BLaER1 (cell line): Measurements from ENCODE around the gene METTL25.

Experiments used
- H3K27ac ChIP-seq: shearing (Covaris generic); formaldehyde crosslinking; 2 replicates; pipeline ENCODE4 v1.8.1; 2022
- H3K27me3 ChIP-seq: shearing (Covaris generic); formaldehyde crosslinking; 2 replicates; pipeline ENCODE4 v1.8.1; 2022
- H3K36me3 ChIP-seq: shearing (Covaris generic); formaldehyde crosslinking; 2 replicates; pipeline ENCODE4 v1.8.1; 2022
- H3K4me1 ChIP-seq: shearing (Covaris generic); formaldehyde crosslinking; 2 replicates; pipeline ENCODE4 v1.8.1; 2022
- H3K4me2 ChIP-seq: shearing (Covaris generic); formaldehyde crosslinking; 2 replicates; pipeline ENCODE4 v1.8.1; 2022
- H3K4me3 ChIP-seq: shearing (Covaris generic); formaldehyde crosslinking; 2 replicates; pipeline ENCODE4 v1.8.1; 2022
- H3K9ac ChIP-seq: shearing (Covaris generic); formaldehyde crosslinking; 2 replicates; pipeline ENCODE4 v1.8.1; 2022
- H3K9me3 ChIP-seq: shearing (Covaris generic); formaldehyde crosslinking; 2 replicates; pipeline ENCODE4 v1.8.1; 2022
- H4K20me1 ChIP-seq: shearing (Covaris generic); formaldehyde crosslinking; 2 replicates; pipeline ENCODE4 v1.8.1; 2022
- Cebpa-rat ChIP-seq: shearing (Covaris generic); IDR thresholded peaks from 2 replicates; pipeline ENCODE4 v1.8.1; 2022

METTL25 gene

DNA sequence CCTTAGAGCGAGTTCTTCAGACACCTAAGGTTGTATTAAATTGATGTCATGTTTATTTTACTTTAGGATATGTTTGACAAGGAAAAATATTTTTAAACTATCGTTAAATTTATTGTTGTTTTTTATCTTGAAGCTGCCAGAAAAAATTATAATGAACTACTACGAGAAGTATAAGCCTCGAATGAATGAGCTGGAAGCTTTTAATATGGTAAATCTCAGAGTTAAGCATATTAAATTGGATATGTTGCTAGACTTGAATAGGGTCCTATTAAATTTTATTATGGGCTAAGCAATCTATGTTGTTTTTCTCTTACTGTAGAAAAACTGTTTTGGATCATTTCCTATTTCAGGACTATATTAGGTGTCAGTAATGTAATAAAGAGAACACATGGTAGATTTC, 118.2 kb downstream of the METTL25 start:
- no peak overlapping the region for H3K4me2 ChIP-seq
- H3K27ac ChIP-seq = no peak overlapping the region
- H3K4me1 ChIP-seq = no peaks in the 10 kb centered on the region
- no peak overlapping the region for H3K4me3 ChIP-seq
- no peaks in the 10 kb centered on the region for H4K20me1 ChIP-seq
- H3K36me3 ChIP-seq = no peaks in the 10 kb centered on the region
- H3K9me3 ChIP-seq = peaks cover 10% of the 10 kb centered on the region
- no peaks in the 10 kb centered on the region for H3K27me3 ChIP-seq
- no peak overlapping the region for H3K9ac ChIP-seq
- TF ChIP-seq Cebpa-rat = no peak

- Histone ChIP-seq H3K27me3 (no peaks in the 10 kb centered on the region), H3K27ac (no peak overlapping the region), H3K4me3 (no peak overlapping the region), H3K4me1 (no peaks in the 10 kb centered on the region), H3K9me3 (no peaks in the 10 kb centered on the region), H3K9ac (no peak overlapping the region), H3K36me3 (no peaks in the 10 kb centered on the region), H3K4me2 (no peak overlapping the region), H4K20me1 (no peaks in the 10 kb centered on the region)
- TF ChIP-seq Cebpa-rat = no peak
These were observed 121.2 kb downstream of the METTL25 start for GRCh38 chr12:82479511-82479910.

DNA sequence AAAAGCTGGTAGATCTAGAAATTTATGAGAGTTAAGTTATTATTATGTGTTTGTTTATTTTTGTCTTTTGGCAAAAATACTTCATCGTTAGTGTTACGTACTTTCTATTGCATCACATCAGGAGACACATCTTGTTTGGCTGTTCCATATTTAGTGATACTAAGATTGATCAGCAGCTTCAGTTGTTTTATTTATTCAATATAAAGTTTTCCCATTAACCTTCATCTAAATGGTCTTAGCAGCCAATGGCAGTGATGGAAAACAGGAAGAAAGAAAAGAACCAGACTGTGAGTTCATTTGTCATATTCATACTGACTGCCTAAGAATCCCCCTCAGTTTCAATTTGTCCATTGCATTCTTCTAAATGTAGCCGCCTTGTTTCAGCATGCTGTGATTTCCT, 122.3 kb downstream of the METTL25 start:
- Histone ChIP-seq H3K4me2 (no peak overlapping the region), H3K27me3 (no peaks in the 10 kb centered on the region), H4K20me1 (no peaks in the 10 kb centered on the region), H3K4me1 (no peaks in the 10 kb centered on the region), H3K36me3 (no peaks in the 10 kb centered on the region), H3K27ac (no peak overlapping the region), H3K4me3 (no peak overlapping the region), H3K9me3 (no peaks in the 10 kb centered on the region), H3K9ac (no peak overlapping the region)
- TF ChIP-seq Cebpa-rat = no peak

GRCh38 chr12:82481954-82482353, 123.6 kb downstream of the METTL25 start:
- Histone ChIP-seq H3K4me1 (no peaks in the 10 kb centered on the region), H3K27me3 (no peaks in the 10 kb centered on the region), H3K4me3 (no peak overlapping the region), H4K20me1 (no peaks in the 10 kb centered on the region), H3K9ac (no peak overlapping the region), H3K27ac (no peak overlapping the region), H3K36me3 (no peaks in the 10 kb centered on the region), H3K4me2 (no peak overlapping the region), H3K9me3 (no peaks in the 10 kb centered on the region)
- no peak for TF ChIP-seq Cebpa-rat

DNA sequence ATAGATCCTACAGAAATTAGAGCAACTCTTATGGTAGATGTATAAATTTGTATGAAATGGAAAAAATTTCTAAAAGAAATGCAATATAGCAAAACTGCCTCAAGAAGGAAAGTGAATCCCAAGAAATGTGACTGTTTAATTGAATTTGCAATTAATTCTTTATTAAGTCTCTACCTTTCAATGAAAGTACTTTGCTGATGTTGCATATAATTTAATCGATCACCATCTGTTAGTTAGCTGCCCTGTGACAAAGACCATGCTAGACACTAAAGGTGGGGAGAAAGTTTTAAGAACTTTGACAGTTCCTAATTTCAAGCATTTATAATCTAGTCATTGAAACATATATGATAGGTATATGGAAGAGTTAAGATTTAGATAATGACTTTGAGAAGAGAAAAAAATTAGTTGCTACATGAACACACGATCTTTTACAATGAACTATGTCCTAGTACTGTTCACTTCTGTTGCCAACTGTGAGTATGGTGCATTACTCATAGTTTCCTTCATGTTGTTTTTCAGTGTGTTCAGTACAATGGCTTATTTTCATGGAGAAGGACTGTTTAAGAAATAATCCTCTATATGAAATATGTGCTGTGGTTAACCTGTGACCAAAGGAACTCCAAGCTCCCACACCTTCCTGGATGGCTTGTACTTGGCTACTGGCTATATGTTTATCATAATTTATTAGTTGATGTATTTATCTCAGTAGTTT, 128.4 kb downstream of the METTL25 start:
- H3K27ac ChIP-seq = no peak overlapping the region
- H3K9ac ChIP-seq = no peak overlapping the region
- H3K36me3 ChIP-seq = no peaks in the 10 kb centered on the region
- H3K27me3 ChIP-seq = no peaks in the 10 kb centered on the region
- H3K4me1 ChIP-seq = no peaks in the 10 kb centered on the region
- H3K9me3 ChIP-seq = no peaks in the 10 kb centered on the region
- no peak for TF ChIP-seq Cebpa-rat
- no peak overlapping the region for H3K4me3 ChIP-seq
- no peaks in the 10 kb centered on the region for H4K20me1 ChIP-seq
- H3K4me2 ChIP-seq = no peak overlapping the region

DNA sequence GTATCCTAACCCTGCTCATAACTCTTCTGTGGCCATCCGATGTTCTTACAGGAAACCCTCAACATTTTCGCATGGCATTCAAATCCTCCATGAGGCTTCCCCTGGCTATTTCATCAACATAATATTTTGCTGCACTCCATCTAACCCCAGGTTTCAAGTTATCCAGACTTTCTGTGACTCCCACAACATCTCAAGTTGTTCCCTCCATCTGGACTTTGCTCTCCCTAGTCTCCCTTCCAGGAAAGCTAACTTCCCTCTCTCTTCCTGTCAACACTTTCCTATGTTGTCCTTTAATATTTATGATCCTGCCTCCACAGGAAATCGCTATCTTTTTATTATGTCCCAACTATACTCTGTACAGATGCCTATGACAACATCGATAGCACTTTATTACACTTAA, 146.1 kb downstream of the METTL25 start:
- Histone ChIP-seq H3K27ac (no peak overlapping the region), H4K20me1 (no peaks in the 10 kb centered on the region), H3K36me3 (no peaks in the 10 kb centered on the region), H3K9me3 (no peaks in the 10 kb centered on the region), H3K27me3 (no peaks in the 10 kb centered on the region), H3K4me1 (no peaks in the 10 kb centered on the region), H3K4me2 (no peak overlapping the region), H3K9ac (no peak overlapping the region), H3K4me3 (no peak overlapping the region)
- no peak for TF ChIP-seq Cebpa-rat

DNA sequence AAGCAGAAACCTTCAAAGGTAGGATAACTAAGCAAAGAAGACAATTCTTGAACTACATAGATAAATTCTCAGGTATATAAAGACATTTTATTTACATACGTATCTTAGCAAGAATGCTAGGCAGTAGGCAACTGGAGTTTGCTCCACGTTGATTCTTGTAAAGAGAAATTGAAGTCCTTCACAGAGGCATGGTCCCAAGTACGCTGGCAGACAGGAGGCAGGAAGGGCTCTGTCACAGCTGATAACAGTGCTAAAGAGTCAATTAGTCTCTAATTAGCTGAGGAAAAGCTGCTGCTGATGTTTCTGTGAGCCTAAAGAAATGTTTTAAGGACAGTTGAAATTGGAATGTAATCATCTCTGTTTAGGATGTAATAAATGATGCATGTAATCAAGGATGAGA, 146.8 kb downstream of the METTL25 start:
- no peaks in the 10 kb centered on the region for H3K9me3 ChIP-seq
- no peaks in the 10 kb centered on the region for H4K20me1 ChIP-seq
- H3K4me1 ChIP-seq = no peaks in the 10 kb centered on the region
- no peak overlapping the region for H3K4me2 ChIP-seq
- H3K27ac ChIP-seq = no peak overlapping the region
- H3K9ac ChIP-seq = no peak overlapping the region
- no peak for TF ChIP-seq Cebpa-rat
- H3K4me3 ChIP-seq = no peak overlapping the region
- no peaks in the 10 kb centered on the region for H3K36me3 ChIP-seq
- no peaks in the 10 kb centered on the region for H3K27me3 ChIP-seq

DNA sequence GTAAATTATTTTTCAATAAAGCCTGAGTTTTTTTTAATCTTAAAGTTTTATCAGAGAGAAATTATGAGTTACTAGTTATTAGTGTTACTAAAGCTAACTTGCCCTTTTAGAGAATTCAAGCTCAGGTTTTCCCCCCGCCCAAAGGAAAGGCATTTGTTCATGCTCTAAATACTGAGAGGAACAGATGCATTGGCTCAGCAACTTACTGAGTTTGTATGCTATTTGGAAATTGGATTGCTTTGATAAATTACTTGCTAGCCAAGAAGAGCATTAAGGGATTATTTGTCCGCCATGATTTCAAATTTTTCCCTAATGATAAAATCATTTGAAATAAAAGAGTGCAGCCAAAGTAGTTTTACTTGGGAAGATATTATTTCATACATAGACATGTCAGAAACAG, 149.4 kb downstream of the METTL25 start:
- Histone ChIP-seq H3K4me2 (no peak overlapping the region), H4K20me1 (no peaks in the 10 kb centered on the region), H3K9me3 (no peaks in the 10 kb centered on the region), H3K4me1 (no peaks in the 10 kb centered on the region), H3K36me3 (no peaks in the 10 kb centered on the region), H3K27me3 (no peaks in the 10 kb centered on the region), H3K27ac (no peak overlapping the region), H3K9ac (no peak overlapping the region), H3K4me3 (no peak overlapping the region)
- no peak for TF ChIP-seq Cebpa-rat

DNA sequence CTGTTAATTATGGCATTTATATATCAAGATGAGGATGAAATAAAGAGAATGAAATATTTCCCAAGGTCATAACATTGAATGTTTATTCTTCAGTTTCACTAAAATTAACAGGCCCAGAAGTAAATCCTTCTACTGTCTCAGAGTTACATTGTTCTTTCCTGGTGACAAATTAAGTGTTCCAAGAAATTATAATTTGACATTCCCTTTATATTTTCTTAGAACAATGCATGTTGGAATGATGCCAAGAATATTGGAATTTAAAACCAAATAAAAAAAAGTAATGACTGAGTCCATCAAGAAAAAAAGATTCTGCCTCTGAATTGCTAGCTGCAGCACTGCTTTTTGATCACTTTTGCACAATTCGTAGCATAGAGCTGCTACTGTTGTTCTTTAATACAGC, 152.1 kb downstream of the METTL25 start:
- no peaks in the 10 kb centered on the region for H3K4me1 ChIP-seq

GRCh38 chr12:82514880-82515279, 156.6 kb downstream of the METTL25 start:
- no peak overlapping the region for H3K4me2 ChIP-seq
- no peaks in the 10 kb centered on the region for H3K27me3 ChIP-seq
- TF ChIP-seq Cebpa-rat = no peak
- no peaks in the 10 kb centered on the region for H3K4me1 ChIP-seq
- H3K9ac ChIP-seq = no peak overlapping the region
- H3K9me3 ChIP-seq = no peaks in the 10 kb centered on the region
- no peaks in the 10 kb centered on the region for H4K20me1 ChIP-seq
- no peak overlapping the region for H3K4me3 ChIP-seq
- no peaks in the 10 kb centered on the region for H3K36me3 ChIP-seq
- no peak overlapping the region for H3K27ac ChIP-seq

More for the DNA sequence above, 152.1 kb downstream of the METTL25 start:
- Histone ChIP-seq H3K27ac (no peak overlapping the region), H3K36me3 (no peaks in the 10 kb centered on the region), H3K9ac (no peak overlapping the region), H4K20me1 (no peaks in the 10 kb centered on the region), H3K4me3 (no peak overlapping the region), H3K4me2 (no peak overlapping the region), H3K27me3 (no peaks in the 10 kb centered on the region), H3K9me3 (no peaks in the 10 kb centered on the region)
- no peak for TF ChIP-seq Cebpa-rat

DNA sequence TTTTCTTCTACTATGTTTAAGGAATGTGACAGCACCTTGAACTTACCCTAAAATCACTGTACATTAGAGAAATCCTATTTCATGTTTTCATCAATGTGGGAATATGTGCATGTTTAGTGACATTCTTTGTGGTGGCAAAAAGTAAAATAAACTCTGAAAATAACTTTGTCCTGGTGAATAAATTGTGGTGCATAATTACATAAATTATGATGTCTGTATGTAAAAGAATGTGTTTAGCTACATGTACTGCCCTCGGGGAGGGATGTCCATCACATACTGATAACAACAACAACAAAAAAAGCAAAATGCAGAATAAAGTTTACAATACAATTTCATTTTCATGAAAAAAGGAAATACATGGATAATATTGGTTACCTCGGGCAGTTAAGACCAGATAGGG, 157.3 kb downstream of the METTL25 start:
- Histone ChIP-seq H3K9me3 (no peaks in the 10 kb centered on the region), H4K20me1 (no peaks in the 10 kb centered on the region), H3K4me1 (no peaks in the 10 kb centered on the region), H3K9ac (no peak overlapping the region), H3K27me3 (no peaks in the 10 kb centered on the region), H3K4me3 (no peak overlapping the region), H3K36me3 (no peaks in the 10 kb centered on the region), H3K4me2 (no peak overlapping the region), H3K27ac (no peak overlapping the region)
- no peak for TF ChIP-seq Cebpa-rat
